GM13977 (cell line): Measurements from ENCODE around the gene SOWAHA.

Experiments
- DNase-seq: peaks from one replicate; pipeline ENCODE4 v3.0.0; 2012; ENCODE audit warnings: low spot score
- in situ Hi-C: fragments of 300-500 bp; cut with MboI; formaldehyde crosslinking; loops from one replicate; pipeline ENCODE4 v1.12.0; 2022; ENCODE audit warnings: low sequenced_read_pairs, low pct_unique_long_range_greater_than_20kb, mixed read lengths, inconsistent platforms; ENCODE audit not compliant: unreplicated experiment
- TF ChIP-seq, protein P1 (sequence below): IDR thresholded peaks from 2 replicates; pipeline ENCODE4 v1.5.1; 2012; ENCODE audit warnings: mild to moderate bottlenecking, control low read depth; ENCODE audit not compliant: insufficient read depth; ENCODE audit errors: extremely low read depth, missing control alignments

Gene SOWAHA

DNA sequence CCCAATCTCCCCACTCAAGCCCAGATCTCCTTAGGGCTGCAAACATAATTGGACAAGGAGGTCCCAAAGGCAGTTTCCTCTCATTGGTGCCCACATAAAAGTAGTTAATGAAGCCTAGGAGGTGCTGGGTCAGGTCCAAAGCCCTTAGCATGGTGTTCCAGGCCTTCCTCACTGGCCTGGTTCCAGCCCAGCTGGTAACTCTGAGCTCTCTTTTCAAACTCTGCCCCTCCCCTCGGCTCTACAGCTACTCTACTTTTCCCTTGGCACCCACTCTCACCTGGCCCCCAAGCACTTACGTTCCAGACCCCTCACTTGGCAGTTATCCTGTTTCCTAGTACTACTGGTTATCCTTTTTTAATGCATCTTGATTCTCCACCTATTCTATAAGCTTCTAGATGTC, 46.0 kb upstream of the SOWAHA start:
- in situ Hi-C loops = no loop called here
- TF ChIP-seq, protein P1, sequence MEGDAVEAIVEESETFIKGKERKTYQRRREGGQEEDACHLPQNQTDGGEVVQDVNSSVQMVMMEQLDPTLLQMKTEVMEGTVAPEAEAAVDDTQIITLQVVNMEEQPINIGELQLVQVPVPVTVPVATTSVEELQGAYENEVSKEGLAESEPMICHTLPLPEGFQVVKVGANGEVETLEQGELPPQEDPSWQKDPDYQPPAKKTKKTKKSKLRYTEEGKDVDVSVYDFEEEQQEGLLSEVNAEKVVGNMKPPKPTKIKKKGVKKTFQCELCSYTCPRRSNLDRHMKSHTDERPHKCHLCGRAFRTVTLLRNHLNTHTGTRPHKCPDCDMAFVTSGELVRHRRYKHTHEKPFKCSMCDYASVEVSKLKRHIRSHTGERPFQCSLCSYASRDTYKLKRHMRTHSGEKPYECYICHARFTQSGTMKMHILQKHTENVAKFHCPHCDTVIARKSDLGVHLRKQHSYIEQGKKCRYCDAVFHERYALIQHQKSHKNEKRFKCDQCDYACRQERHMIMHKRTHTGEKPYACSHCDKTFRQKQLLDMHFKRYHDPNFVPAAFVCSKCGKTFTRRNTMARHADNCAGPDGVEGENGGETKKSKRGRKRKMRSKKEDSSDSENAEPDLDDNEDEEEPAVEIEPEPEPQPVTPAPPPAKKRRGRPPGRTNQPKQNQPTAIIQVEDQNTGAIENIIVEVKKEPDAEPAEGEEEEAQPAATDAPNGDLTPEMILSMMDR = no peak
- DNase-seq = no peak

DNA sequence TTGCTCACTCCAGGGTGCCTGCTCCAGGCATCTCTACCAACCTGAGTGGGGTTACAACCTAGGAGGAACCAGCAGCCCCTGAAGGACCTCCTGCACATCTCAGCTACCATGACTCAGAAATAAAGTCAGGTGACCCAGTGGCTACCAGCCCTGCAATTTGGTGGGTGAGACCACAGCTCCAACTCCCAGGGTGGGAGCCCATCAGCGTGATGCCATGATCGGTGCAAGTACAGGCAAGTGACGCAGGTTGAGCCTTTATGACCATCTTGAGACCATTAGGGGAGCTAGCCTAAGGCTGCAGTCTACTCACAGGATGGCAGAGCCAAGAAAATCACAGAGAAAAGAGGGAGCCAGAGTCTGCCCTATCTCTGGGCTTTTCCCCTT, 44.6 kb upstream of the SOWAHA start:
- in situ Hi-C loops = no loop called here
- no peak for DNase-seq
- TF ChIP-seq, protein P1 = no peak

DNA sequence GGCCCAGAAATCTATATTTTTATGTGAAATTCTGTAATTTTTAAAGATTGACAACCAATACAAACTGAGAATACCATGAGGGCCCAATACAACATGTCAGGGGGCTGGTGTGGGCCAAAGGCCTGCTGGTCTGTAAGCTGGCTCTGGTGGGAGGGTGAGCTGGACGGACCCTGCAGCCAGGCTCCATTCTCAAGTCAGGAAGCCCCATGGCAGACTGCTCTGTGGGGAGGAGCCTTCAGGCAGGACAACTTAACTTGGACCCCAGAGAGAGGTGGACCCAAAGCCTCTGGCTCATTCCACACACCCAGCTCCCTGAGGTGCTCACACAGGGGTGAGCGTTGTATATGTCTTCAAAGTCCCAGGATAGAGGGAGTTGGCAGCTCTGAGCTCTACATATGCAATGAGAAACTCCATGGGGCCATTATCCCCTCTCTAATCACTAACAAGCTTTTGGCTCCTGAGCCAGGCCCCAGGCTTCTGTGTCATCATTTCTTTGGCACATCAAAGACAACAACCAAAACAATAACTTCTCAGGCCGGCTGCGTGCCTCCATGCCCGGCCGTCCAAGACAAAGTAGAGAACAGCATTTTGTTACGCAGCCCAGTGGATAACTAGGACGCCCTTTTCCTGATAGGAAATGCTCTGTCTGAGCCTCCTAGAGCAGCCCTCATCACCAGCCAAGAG, 42.5 kb upstream of the SOWAHA start:
- in situ Hi-C loops = no loop called here
- TF ChIP-seq, protein P1 = no peak
- DNase-seq = no peak

DNA sequence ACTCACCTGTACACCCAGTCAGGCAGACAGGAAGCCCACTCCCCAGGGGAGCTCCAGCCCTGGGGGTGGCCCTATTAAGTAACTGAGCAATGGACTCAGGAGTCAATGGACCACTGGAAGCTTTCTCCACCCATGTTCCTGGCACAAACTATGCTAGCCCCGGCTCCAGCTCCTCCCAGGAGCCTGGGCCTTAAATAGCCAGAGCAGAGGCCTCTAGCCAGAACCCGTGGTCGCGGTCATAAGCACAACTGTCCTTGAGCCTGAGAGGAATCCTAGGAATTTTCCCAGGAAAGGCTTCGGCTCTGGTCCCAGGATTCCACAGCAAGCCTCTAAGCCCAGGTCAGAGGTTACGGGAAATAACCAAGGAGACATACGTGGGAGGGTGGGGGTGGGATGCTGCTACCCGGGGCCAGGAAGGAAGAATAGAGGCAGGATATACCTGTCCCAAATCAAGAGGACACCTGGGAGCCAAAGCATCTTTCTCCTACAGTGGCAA, 41.6 kb upstream of the SOWAHA start:
- in situ Hi-C loops = no loop called here
- no peak for DNase-seq
- TF ChIP-seq, protein P1 = no peak

DNA sequence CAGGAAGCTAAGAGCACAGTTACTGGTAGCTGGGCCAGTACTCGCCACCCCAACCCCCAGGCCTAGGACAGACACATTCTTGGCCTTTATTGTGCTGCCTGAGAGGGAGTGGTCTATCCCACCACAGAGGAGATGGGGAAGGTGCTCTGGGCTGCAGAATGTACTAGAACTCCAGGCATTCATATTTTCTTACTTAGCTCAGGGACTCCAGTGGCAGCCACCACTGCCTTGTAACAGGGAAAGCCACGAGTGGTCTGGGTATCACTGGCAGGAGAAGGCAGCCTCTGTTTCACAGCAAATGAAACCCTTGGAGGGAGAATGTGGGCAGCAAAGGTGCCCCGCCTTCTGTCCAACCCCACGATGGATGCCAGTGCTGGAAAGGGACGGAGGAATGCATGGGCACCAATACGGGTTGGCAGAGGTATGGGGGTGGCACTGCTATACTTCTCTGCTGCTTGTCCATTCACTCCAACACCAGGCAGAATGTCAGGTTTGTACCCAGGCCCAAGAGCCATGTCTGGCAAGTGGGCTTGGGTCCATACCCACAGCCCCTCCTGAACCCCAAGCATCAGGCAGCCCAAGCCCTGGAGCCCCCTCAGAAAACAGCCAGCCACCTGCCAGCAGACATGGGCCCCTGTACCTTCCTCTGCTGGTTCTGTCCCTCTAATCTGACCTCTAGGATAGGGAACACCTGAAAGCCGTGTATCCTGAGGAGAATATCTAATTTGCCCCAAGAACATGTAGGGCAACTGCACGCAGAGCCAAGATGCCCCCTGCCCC, 40.6 kb upstream of the SOWAHA start:
- TF ChIP-seq, protein P1 = no peak
- in situ Hi-C loops = no loop called here
- DNase-seq = no peak

DNA sequence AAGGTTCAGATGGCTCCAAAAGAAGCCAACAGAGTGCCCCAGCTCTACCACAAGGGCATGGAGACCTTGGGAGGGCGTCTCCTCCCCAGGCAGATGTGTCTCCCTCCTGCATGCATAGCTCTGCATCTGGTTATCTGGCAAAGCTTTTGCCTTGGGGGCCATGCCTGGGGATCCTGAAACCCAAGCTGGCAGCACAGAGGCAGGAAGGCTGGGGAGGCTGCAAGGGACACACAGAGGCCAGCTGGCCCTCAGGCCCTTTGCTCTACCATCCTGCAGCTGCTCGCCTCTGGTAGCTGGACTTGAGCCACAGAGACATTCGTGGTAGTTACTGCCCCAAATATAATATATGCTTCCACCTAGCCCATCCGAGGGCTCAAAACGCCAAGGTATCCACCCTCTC, 40.0 kb upstream of the SOWAHA start:
- DNase-seq = no peak
- TF ChIP-seq, protein P1 = no peak
- in situ Hi-C loops = no loop called here
